HUES48 (cell line): ENCODE results near the gene RGMA.

ENCODE experiments used
- H3K27ac ChIP-seq: one replicate; pipeline ENCODE4 v1.7.0; 2013; ENCODE audit warnings: low read depth, low read length, inconsistent platforms
- H3K27me3 ChIP-seq: 2 replicates; pipeline ENCODE4 v1.6.1; 2013; ENCODE audit warnings: mild to moderate bottlenecking, low read length; ENCODE audit not compliant: control insufficient read depth, insufficient read depth
- H3K36me3 ChIP-seq: 2 replicates; pipeline ENCODE4 v1.6.1; 2013; ENCODE audit warnings: low read length; ENCODE audit not compliant: control insufficient read depth, insufficient read depth
- H3K4me1 ChIP-seq: 2 replicates; pipeline ENCODE4 v1.6.1; 2013; ENCODE audit warnings: mild to moderate bottlenecking, low read length; ENCODE audit not compliant: control insufficient read depth, insufficient read depth
- H3K4me3 ChIP-seq: 2 replicates; pipeline ENCODE4 v1.5.1; 2013; ENCODE audit warnings: mild to moderate bottlenecking, low read depth, low read length
- H3K9ac ChIP-seq: 2 replicates; pipeline ENCODE4 v1.6.1; 2013; ENCODE audit warnings: mild to moderate bottlenecking, low read depth, low read length, moderate library complexity
- H3K9me3 ChIP-seq: 2 replicates; pipeline ENCODE4 v1.6.1; 2013; ENCODE audit warnings: low read length; ENCODE audit not compliant: control insufficient read depth, insufficient read depth

RGMA gene

DNA sequence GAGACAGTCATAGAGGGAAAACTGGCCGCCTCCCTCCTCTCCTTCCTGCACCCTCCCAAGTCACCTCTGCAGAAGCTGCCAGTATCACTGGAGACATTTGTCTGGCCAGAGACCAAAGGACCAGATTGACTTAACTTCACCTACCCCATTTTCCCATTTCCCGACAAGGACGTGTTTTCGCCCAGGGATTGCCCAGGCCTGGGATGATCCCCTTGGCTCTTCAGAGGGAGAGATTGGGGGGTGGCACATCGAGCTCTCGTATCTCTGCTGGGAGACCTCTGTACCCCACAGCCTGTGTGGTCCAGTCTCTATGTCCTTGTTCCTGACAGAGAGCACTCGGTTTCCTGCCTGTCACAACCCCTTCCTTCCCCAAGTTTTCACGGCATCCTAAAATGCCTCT lies 31.4 kb downstream of the RGMA start:
- Histone ChIP-seq H3K4me3 (no peak overlapping the region), H3K4me1 (peaks cover 44% of the 10 kb centered on the region), H3K36me3 (peaks cover 46% of the 10 kb centered on the region), H3K27me3 (no peaks in the 10 kb centered on the region), H3K27ac (no peak overlapping the region), H3K9me3 (no peaks in the 10 kb centered on the region), H3K9ac (no peak overlapping the region)

DNA sequence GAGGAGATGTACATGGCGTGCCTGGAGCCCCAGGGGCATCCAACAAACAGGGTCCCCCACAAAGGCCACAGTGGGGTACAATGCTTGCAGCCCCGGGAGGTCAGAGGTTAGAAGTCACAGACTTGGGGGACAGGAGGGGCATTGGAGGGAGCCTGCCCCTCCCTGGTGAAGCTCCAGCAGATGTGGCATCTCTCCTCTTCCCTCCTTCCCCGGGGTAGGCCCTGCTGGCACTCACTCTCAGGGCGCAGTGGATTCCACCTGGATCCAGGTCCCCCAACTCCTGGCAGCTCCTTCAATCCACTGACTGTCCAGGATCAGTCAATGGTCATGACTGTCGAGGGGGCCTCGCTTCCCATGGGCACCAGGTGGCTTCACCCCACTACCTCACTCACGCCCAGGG lies 32.2 kb downstream of the RGMA start:
- H3K4me1 ChIP-seq: peaks cover 38% of the 10 kb centered on the region
- no peaks in the 10 kb centered on the region for H3K27me3 ChIP-seq
- peaks cover 53% of the 10 kb centered on the region for H3K36me3 ChIP-seq
- H3K27ac ChIP-seq: no peak overlapping the region
- no peak overlapping the region for H3K4me3 ChIP-seq
- no peaks in the 10 kb centered on the region for H3K9me3 ChIP-seq
- H3K9ac ChIP-seq: no peak overlapping the region

DNA sequence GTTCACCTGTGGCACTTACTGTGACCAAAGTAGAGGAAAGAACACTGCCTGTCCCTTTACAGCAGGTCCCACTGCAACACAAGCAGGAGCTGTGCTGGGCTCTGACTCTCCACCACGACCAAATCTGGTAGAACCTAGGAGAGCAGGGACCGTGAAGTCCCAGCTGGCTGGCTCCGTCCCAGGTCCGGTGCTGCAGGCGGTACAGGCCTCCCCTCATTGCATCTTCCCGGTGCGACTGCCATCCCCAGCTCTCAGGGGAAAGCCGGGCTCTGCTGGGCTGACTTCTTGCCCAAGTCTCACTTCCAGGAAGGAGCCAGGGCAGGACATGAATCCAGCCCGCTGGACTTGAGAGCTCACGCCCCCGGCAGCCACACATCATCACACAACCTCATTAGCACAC lies 33.8 kb downstream of the RGMA start:
- no peak overlapping the region for H3K27ac ChIP-seq
- H3K4me1 ChIP-seq: peaks cover 25% of the 10 kb centered on the region
- peaks cover 70% of the 10 kb centered on the region for H3K36me3 ChIP-seq
- H3K9me3 ChIP-seq: no peaks in the 10 kb centered on the region
- H3K4me3 ChIP-seq: no peak overlapping the region
- no peak overlapping the region for H3K9ac ChIP-seq
- H3K27me3 ChIP-seq: no peaks in the 10 kb centered on the region

DNA sequence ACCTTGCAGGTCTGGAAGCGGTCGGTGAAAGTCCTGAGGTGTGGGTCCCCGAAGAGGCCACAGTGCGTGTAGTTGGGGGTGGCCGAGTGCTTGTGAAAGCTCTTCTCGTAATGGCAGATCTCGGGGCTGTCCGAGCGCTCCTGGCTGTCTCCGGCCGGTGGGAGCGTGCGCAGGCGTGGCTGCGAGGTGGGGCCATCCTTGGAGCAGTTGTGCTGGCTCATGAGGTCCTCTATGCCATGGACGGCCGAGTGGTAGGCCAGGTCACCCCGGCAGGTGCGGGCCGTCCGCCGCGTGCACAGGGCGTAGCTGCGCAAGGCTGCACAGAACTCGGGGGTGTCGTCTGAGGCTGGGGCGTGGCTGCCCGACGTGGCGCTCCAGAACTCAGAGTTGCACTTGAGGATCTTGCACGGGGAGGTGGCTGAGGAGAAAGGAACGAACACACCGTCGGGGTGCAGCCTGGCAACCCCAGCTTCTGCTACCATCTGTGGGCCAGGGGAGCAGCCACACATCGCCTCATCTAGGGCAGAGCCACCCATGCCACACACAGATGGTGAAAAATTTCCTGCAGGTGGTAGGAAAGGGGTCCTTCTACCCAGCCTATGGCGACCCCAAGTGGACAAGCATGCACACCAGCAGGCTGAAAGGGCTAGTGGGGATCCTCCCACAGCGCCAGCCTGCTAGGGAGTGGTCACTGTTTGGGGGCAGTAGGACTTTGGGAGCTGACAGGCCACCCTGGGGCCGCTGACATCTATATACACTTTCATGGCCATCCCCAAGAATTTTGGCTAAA lies 36.7 kb downstream of the RGMA start:
- H3K4me1 ChIP-seq: peaks cover 5% of the 10 kb centered on the region; the same call in 1 of the 2 replicates
- H3K4me3 ChIP-seq: no peak overlapping the region
- H3K36me3 ChIP-seq: peaks cover 87% of the 10 kb centered on the region
- H3K27ac ChIP-seq: no peak overlapping the region
- no peaks in the 10 kb centered on the region for H3K9me3 ChIP-seq
- H3K9ac ChIP-seq: no peak overlapping the region
- H3K27me3 ChIP-seq: no peaks in the 10 kb centered on the region

DNA sequence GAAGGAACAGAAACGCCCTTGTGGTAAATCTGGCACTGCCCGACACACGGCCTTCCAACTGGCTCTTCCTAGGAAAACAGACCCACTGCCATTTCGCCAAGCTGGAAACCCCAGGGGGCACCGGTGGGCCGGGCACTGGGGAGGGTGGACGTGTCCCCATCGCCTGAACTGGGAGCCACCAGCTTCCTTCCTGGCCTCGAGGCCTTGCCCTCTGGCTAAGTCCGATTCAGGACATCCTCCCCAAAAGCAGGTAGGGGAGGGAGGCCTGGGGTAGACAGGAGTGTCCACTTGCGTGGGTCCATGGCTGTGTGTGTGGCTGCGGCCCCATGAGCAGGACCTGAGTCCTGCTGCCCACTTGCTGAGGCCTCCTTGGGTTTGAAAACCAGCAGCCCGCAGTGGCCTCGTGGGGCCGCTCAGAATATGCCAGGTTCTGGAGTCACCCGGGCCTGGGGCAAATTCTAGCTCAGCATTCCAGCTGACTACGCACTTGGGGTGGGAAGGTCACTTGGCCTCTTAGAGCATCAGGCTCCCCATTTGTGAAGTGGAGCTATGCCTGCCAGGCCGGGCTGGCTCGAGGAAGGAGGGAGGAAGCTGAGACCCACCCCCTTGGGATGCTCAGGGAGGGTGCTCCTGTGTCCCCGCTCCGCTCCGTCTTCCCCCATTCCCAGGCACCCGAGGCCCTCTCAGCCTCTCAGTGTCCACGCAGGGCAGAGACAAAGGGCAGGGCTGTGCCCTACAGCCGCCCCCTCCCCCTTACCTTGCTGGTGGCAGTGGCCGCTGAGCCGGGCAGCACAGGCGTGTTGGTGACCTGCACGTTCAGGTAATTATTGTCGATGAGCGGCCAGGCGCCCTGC lies 37.5 kb downstream of the RGMA start:
- Histone ChIP-seq H3K27me3 (no peaks in the 10 kb centered on the region), H3K27ac (no peak overlapping the region), H3K4me3 (no peak overlapping the region), H3K9ac (no peak overlapping the region), H3K4me1 (peaks cover 4% of the 10 kb centered on the region; the same call in 1 of the 2 replicates), H3K9me3 (no peaks in the 10 kb centered on the region), H3K36me3 (peaks cover 87% of the 10 kb centered on the region)

DNA sequence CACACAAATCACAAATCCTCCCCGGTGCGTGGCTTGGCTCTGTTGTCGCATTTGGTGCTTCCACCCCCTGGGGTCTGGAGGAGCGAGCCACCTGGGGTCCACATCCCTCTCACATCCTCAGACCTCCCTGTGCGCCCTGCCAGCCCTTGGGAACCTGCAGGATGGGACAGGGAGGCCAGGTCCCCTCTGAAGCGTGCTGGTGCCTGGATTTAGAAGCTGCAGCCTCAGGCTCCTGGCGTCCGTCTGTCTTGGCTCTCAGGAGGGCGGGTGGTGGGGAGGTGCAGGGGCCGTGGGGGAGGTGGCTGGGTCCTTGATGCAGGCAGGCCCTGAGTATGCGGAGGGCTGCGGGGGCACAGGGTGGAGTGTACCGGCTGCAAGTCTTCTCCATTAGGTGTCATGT lies 38.4 kb downstream of the RGMA start:
- Histone ChIP-seq H3K27me3 (no peaks in the 10 kb centered on the region), H3K4me1 (no peaks in the 10 kb centered on the region), H3K9ac (no peak overlapping the region), H3K27ac (no peak overlapping the region), H3K36me3 (peaks cover 89% of the 10 kb centered on the region), H3K9me3 (no peaks in the 10 kb centered on the region), H3K4me3 (no peak overlapping the region)

DNA sequence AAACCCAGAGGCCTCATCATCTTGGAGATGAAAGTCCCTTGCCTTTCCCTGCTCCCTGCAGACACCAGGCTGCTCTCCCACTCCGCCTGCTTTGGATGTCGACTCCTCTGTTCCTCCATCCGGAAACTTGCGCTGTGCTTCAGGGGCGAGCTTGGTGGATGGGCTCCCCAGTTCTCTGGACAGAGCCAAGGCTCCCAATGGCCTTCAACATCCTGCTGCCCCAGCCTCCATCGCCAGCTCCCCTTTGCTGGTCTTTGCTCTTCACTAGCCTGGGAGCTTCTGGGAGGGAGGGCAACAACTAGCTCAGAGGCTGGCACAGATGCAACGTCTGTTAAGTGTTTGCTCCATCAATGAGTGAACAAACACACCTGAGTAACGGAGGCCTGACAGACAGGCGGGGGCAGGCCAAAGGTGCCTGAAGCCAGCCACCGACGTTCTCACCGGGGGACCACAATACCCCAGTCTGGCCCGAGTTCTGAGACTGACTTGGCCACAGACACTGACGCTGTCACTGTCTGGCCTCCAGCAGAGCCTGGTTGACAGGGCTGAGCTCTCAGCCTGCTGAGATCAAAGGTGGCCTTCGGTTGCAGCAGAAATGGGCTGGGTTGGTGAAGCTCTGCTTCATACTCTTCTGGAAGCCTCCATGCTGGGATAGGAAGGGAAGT lies 39.0 kb downstream of the RGMA start:
- no peak overlapping the region for H3K27ac ChIP-seq
- H3K9me3 ChIP-seq: no peaks in the 10 kb centered on the region
- no peak overlapping the region for H3K9ac ChIP-seq
- no peak overlapping the region for H3K4me3 ChIP-seq
- no peaks in the 10 kb centered on the region for H3K27me3 ChIP-seq
- H3K36me3 ChIP-seq: peaks cover 90% of the 10 kb centered on the region
- H3K4me1 ChIP-seq: no peaks in the 10 kb centered on the region

DNA sequence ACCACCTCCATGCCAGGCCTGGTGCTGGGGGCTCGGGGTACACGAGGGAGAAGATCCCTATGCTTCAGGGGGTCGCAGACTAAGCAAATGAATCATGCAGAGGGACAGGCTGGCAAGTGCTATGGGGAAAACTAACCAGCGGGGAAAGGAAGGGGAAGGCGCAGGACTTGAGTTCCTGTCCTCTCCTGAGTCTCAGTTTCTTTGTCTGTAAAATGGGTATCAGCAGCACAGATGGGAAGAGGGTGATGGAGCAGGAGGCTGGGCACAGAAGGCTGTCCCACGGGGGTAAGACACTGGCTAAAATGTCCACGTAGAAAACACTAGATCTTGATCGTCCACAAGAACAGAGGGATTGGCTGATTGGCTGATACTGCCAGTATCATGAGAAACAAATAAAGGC lies 39.8 kb downstream of the RGMA start:
- Histone ChIP-seq H3K9me3 (no peaks in the 10 kb centered on the region), H3K27me3 (no peaks in the 10 kb centered on the region), H3K4me1 (no peaks in the 10 kb centered on the region), H3K36me3 (peaks cover 89% of the 10 kb centered on the region), H3K4me3 (no peak overlapping the region), H3K27ac (no peak overlapping the region), H3K9ac (no peak overlapping the region)

DNA sequence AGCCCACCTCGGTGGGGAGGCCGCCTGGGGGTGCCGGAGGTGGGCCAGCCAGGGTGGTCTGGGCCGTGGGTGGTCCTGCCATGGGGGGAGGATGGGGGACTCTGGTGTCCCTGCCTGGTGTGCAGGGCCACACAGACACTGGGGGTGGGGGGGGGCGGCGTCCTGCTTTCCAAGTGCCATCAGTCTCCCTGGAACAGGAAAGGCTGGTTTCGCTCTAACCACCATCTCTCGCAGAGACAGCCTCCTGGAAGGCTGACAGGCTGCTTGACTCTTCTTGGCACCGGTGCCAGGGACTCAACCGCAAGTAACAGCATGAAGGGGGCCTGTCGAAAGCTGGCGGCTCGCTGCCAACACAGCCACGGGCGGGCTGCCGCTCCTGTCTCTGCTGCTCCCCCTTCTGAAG lies 40.3 kb downstream of the RGMA start:
- no peak overlapping the region for H3K27ac ChIP-seq
- H3K9me3 ChIP-seq: no peaks in the 10 kb centered on the region
- peaks cover 94% of the 10 kb centered on the region for H3K36me3 ChIP-seq
- H3K4me1 ChIP-seq: no peaks in the 10 kb centered on the region
- no peaks in the 10 kb centered on the region for H3K27me3 ChIP-seq
- H3K9ac ChIP-seq: no peak overlapping the region
- no peak overlapping the region for H3K4me3 ChIP-seq

DNA sequence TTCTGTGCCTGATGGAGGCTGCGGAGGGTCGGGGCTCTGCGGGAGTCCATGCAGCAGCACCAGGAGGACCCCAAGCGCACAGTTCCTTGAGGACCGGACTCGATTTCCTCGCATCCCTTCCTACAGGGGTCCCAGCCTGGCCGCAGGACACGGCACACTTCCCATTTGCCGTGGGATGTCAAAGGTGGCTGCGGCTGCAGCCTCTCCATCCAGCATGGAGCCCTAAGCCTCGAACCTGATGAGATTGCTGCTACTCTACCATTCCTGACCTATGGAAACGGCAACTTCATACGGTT lies 40.6 kb downstream of the RGMA start:
- Histone ChIP-seq H3K27me3 (no peaks in the 10 kb centered on the region), H3K4me3 (no peak overlapping the region), H3K9me3 (no peaks in the 10 kb centered on the region), H3K27ac (no peak overlapping the region), H3K9ac (no peak overlapping the region), H3K4me1 (no peaks in the 10 kb centered on the region), H3K36me3 (peaks cover 92% of the 10 kb centered on the region)
